Stimulated activated CD4-positive, alpha-beta T cell treated with anti-CD3 and anti-CD28 coated beads, Interleukin-1b, Interleukin-23, amount 100 ng/mL, for 4 hours (primary cell): ENCODE data around the gene IRF9.

Experiments
- DNase-seq, 2 donors: peaks; one replicate each; pipeline ENCODE4 v3.0.0-alpha.2; 2020; ENCODE audit warnings: low read depth in 2 of 2

The IRF9 gene

DNA sequence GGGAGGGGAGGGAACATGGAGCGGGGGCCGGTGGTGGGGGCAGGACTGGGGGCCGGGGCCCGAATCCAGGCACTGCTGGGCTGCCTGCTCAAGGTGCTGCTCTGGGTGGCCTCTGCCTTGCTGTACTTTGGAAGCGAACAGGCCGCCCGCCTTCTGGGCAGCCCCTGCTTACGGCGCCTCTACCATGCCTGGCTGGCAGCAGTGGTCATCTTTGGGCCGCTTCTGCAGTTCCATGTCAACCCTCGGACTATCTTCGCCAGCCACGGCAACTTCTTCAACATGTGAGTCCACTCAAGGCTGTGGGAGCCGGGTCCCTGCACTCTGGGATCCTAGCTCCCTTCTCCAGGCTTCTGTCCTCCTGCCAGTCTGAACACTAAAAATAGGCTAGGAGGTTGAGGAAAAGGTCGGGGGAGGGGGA lies 29.5 kb upstream of the IRF9 start:
- DNase-seq, result no peak

DNA sequence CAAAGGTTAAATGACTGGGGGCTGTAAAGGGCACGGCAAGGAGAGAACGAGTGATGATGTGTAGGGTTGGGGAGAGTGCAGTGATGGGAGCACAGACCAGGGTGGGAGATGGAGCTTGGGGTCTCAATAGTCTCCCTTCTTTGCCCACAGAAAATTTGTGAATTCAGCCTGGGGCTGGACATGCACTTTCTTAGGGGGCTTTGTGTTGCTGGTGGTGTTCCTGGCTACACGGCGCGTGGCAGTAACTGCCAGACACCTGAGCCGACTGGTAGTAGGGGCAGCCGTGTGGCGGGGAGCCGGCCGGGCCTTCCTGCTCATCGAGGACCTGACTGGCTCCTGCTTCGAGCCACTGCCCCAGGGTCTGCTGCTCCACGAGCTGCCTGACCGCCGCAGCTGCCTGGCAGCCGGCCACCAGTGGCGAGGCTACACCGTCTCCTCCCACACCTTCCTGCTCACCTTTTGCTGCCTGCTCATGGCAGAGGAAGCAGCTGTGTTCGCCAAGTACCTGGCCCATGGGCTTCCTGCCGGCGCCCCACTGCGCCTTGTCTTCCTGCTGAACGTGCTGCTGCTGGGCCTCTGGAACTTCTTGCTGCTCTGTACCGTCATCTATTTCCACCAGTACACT lies 28.9 kb upstream of the IRF9 start:
- peak in 1 of 2 donors; percentile 27 for DNase-seq

DNA sequence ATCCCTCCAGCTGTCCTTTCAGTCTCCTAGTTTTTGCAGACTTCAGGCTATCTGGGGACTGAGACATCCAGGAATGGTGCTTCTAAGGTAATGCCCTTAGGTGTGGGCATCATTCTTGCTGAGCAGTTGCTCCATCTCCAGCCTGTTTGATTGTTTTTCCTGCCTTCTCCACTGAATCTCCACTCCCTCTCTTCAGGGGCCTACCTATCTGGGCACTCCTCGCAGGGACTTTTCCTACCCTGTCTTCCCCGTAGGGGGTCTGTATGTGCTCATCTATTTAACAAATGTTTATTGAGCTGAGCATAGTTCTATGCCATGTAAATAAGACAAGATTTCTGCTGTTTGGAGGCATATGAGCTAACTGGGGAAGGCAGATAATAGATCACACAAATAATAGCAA lies 28.1 kb upstream of the IRF9 start:
- no peak for DNase-seq

DNA sequence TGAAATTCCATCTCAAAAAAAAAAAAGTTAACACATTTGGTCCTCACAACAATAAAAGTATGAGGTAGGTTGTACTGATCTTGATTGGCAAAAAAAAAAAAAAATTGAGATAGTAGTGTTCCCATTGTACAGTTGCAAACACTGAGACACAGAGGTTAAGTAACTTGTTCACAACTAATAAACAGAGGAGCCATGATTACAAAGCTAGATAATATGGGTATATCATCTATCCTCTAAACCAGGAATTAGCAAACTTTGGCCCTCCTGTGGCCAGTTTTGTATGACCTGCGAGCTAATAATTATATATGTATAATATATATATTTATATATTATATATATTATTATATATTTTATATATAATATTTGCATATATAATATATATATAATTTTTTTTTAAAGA lies 27.3 kb upstream of the IRF9 start:
- no peak for DNase-seq

DNA sequence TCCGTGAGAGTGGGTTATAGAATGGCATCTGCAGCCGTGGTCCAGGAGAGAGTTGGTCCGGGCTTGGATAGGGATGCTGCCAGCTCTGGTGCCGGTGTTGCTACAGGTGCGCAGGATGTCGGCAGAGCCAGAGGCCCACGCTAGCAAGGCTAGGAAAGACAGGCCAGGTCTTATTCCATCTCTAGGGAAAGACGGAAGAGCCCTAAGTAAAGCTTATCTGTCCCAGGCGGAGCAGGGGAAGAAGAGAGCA lies 25.6 kb upstream of the IRF9 start:
- DNase-seq, result no peak

DNA sequence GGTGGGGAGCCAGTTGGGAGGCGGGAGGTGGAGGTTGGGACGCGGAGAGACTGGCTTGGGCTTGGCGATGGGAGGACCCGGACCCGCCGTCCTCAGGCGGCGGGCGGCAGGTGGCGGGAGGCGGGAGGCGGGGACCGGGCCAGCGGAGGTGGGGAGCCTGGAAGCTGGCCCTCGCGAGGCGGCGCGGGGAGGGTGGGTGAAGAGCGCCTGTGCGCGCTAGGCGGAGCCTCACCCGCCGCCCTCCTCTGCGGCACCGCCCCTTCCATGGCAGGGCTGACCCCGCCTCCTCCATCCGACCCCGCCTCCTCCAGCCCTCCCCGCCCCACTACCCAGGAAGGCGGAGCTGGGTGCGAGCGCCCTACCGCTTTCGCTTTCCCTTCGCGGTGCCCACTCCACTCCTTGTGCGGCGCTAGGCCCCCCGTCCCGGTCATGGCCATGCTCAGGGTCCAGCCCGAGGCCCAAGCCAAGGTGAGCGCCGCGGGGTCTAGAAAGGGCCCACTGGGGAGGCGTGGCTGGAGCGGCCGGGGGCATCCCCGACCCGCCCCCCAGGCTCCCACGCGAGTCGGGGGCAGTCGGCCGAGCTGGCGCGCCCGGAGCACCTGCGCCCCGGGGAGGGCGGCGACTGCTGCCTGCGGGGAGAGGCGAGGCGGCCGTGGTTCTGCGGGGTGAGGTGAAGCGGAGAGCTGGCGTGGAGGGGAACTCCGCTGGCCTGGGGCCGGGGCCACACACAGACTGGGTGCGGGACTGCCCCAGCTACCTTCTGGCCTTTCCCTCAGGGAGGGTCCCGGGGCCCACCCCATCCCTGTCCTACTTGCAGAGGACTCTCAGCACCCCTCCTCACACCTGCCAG lies 25.0 kb upstream of the IRF9 start, which contains the start of gene PSME1:
TSS of gene PSME1 (plus strand) at position 361 of the 850 bp plus-strand sequence. CDS start at position 430, 69 bp downstream.
- peak; percentile 94 for DNase-seq

DNA sequence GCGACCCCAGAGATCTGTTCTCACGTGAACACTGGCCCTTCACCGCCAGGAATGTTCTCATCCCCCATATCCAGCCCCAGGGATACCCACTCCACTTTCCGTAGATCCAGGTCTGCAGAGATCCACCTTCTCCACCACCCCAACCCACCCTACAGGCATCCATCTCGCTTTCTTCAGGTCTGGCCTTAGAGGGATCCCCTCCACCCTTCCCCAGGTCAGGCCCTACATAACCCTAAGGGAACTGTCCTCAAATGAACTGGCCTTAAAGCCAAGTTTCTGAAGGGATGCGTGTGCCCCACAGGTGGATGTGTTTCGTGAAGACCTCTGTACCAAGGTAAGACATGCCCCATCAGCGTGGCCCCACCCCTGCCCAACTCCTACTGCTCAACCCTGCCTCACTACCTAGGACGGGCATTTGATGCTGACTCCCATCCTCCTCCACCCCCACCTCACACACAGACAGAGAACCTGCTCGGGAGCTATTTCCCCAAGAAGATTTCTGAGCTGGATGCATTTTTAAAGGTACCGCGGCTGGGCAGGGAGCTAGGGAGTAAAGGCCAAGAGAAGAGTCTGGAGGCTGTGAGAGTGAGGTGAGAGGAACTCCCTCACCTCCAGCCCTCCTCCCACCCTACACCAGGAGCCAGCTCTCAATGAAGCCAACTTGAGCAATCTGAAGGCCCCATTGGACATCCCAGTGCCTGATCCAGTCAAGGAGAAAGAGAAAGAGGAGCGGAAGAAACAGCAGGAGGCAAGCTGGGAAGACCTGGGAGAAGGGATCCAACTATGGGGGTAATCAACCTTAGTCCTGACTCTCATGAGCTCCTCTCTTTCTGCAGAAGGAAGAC lies 24.2 kb upstream of the IRF9 start:
- DNase-seq, result no peak

DNA sequence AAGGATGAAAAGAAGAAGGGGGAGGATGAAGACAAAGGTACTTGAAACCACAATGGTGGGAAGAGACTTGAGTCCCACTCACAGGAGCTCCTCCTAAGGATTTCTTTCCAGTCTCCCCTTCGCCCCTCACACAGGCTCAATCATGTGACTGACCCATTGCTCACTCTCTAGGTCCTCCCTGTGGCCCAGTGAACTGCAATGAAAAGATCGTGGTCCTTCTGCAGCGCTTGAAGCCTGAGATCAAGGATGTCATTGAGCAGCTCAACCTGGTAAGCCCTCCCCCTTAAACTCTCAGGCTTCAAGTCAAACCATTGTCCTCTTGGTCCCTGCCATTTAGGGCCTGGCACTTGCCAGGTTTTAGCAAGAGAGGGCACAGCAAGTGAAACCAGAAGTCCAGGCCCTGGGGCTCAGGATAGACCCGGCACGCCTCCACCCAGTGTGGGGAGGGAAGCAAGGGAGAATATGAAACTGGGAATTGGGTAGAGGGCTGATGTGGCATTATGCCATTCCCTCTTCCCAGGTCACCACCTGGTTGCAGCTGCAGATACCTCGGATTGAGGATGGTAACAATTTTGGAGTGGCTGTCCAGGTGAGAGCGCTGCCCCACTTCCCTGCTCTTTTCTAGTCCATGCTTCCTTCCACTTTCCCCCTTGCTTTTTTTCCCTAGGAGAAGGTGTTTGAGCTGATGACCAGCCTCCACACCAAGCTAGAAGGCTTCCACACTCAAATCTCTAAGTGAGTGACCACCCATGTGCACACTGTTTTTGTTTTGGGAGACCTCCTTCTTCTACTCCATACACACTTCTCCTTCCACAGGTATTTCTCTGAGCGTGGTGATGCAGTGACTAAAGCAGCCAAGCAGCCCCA lies 23.3 kb upstream of the IRF9 start:
- DNase-seq, result no peak

DNA sequence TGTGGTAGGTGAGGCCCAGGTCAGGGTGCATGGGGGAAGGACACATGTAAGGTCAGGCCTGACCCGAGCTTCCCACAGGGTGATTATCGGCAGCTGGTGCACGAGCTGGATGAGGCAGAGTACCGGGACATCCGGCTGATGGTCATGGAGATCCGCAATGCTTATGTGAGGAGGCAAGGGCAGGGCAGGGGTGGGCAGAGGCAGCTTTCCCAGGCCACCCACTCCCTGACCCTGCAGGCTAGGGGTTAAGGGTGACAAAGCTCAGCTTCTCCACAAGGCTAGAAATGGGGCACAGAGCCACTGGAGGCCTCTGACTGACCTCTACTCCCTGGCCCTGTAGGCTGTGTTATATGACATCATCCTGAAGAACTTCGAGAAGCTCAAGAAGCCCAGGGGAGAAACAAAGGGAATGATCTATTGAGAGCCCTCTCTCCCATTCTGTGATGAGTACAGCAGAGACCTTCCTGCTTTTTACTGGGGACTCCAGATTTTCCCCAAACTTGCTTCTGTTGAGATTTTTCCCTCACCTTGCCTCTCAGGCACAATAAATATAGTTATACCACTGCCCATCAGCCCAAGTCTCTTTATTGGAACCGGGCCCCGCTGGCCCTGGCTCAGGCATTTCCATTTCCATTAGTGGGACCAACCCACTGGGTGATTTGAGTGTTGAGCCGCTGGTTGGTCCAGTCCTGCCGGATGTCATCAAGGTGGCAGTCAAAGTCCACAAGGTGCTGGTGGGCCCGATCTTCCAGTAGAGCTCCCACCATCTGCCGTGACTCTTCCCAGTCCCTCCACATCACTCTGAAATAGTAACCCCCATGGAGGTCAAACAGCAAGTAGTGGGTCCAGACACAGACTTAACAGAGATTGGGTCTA lies 22.4 kb upstream of the IRF9 start:
- no peak for DNase-seq

DNA sequence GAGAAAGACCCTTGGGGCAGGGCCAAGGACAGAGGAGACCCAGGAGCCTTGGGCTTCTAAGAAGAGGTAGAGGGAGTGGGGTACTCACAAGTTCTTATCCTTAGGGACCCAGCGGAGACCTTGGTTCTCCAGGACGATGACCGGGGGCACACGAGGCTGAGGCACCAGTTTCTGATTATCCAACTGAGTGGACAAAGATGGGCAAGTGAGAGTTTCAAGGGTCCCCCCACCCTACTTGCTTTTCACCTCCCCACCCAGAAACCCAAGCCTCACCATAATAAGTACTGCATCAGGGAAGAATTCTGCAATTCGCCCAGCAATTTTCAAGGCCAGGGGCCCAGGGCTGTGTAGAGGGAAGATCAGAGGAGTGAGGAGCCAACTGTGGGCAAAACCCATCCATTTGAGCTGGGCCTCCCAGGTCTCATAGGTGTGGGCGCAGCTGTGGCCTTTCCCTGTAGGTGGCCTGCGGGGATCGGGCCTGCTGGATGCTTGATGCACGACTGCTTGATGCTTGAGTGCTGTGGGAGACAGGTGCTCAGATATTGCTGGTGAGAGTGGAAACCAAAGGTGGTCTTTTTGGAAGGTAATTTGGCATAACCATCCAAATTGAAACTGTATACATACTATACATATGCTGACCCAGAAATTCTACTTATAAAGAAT lies 21.7 kb upstream of the IRF9 start:
- DNase-seq, result no peak

DNA sequence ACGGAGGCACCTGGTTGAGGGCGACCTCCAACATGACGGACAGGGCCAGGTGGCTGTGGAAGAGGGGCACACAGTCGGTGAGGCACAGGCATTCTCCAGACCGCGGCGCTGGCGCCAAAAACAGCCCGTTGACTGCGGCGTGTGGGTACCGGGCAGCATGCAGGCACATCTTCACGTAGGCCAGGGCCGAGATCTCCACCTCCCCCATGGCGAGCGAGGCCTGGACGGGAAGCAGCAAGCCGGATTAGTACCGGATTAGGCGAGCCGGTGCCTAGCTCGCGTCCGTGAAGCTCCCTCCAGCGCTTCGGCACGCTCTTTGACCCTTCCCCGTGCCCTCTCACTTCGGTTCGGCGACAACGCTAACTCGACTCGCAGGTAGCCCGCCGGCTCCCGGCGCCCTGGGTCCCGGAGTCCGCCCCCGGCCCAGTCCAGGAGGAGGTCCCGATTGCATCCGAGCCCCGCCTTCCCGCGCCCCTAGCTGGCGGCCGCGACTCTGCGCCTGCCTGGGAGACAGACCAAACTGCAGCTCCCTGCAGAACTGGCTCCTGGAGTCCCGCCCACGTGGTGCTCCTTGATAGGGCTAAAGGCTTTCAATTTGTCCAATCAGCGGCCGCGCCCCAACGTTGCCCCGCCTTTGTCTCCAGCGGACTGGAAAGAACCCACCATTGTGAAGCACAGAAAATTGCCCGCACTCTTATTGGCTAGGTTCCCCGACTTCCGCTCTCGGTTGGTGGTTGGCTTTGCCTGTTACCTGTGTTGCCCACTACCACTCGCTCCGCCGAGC lies 19.8 kb upstream of the IRF9 start, which contains the start of gene EMC9:
TSS of gene EMC9 (minus strand) at position 495 of the 784 bp plus-strand sequence. CDS start at position 208, 287 bp downstream.
- peak; percentile 99 for DNase-seq

DNA sequence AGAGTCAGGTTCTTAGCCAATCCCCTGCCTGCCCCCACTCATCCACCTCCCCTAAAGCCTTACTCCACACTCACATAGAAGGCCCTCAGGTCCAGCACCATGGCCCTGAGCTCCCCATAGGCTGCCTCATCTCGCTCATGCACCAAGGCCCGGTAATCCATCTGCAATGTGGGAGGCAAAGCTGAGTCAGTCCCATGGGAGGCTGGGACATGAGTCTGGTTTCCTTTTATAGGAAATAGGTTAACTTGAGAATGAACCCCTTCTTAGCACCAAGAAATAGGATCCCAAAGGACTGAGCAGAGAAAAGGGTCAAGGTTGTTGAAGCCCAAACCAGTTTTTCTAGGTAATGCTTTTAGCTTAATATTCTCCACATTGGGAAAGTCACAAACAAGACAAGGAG lies 17.6 kb upstream of the IRF9 start:
- no peak for DNase-seq

DNA sequence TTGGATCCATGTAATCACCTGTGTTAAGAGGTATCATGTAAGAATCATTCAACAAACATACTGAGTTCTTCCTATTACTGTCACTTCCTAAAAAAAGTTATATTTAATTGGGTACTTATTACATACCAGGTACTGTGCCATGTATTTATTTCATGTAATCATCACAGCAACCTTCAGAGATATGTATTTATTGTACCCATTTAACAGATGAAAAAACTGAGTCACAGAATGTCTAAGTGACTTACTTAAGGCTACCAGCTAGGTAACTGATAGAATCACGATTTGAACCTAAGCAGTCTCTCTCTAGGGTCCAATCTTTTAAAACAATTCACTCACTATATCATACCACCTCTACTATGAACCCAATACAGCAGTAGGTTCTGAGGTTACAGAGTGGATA lies 16.6 kb upstream of the IRF9 start:
- no peak for DNase-seq

DNA sequence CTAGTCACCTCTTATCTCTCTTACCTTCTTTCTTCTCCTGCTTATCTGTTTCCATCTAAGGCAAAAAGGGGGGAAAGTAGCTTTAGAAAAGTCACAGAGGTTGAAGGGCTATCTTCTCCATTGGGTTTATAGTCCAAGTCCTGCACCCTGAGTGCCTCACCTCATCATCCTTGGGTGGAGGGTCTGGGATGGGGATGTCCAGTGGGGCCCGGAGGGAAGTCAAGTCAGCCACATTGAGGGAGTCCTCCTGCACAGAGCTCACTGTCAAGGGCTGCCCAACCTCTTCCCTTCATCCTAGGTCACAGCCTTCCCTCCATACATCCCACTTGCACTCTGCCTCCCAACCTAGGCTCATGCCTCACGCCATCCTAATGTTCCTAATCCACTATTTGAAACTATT lies 15.8 kb upstream of the IRF9 start:
- DNase-seq, result no peak

DNA sequence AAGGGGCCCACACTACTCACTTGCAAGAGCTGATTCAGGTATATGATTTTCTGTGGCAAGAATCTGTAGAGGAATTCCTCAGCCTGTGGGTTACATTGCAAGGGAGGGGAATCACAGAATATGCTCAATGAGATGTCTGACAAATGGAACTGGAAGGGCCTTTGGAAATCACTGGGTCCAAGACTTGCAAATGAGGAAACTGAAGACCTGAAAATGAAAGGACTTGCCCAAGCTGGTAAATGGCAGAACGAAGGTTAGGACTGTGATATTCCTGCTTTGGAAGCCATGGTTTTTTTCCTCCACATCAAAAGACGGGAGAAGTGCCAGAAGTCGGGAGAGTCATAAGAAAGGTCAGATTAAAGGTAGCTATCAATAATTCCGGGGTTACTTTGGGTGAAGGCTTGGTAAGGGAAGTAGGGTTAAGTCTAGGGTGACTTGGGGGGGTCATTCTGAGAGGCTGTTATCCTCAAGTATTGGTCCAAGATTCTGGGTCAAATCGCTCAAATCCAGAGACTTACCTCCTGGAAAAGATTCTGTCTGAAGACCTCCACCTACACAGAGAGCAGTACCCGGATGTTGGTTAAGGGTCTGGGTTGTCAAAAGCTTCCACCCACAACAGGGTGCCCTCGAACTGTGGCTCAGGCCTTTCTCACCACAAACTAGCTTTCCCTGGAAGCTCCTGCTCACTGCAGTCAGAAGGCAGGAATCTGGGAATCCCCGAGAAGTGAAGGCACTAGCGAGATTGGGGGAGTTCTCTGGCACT lies 15.2 kb upstream of the IRF9 start:
- DNase-seq, result no peak

DNA sequence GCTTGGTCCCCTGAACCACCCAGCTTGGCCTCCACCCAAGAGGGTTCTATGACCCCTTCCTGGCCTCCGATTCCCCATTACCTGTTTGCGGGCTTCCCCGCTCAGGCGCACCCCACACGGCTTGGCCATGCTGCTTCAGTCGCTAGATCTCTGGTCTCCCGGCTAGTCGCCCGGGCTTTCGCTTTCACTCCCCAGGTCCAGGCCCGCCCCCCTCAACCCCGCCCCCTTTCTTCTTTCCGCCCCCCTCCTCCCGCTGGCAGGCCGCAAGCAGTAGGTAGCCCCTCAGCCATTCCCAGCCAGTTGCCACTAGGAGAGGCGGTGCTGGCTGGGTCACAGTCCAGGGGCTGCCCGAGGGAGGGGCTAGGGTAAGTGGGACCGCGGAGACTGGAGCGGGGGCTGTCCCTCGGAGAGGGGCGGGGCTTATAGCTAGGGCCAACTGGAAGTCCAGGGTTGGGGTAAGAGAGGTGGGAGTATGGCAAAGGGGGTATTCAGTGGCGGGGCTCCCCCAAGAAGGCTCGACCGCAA lies 14.6 kb upstream of the IRF9 start, which contains the start of gene PSME2:
TSS of gene PSME2 (minus strand) at position 158 of the 525 bp plus-strand sequence. CDS start at position 129, 29 bp downstream.
- peak; percentile 65 to 75 for DNase-seq

DNA sequence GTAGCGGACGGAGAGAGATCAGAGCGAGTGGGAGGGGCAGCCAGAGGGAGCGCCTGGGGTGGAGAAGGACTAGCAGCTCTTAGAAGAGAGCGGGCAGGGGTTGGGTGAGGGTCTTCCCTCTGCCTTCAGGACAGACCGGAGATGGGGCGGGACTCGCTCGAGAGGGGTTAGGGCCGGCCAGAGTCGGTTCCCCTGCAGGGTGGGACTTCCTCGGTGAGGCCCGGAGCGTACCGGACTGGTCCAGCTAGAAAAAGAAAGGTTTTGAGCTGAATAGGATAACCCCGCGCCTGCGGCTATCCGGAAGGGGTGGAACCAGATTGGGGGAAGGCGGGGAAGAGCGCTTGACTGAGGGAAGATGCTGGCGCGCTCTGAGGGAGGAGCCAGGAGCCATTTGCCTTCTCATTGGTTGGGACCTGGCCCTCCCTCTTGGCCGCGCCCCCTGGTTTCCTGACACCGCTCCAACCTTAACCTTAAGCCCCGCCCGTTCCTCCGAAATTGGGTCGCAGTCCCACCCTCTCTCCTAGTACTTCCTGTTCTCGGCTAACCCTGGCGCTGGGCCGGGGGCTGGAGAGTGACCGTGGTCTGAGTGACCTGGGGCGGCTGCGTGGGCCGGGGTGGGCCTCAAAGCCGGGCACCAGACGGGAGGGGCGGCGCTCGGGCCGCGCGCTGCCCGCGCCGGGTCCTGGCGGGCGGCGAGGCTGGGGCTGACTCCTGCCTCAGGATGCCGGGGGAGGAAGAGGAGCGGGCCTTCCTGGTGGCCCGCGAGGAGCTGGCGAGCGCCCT lies 13.9 kb upstream of the IRF9 start, which contains the start of gene RNF31:
TSS of gene RNF31 (plus strand) at position 521 of the 783 bp plus-strand sequence. CDS start at position 722, 201 bp downstream.
- peak; percentile 93 to 95 for DNase-seq
